GM12878 (cell line): ENCODE results near the gene WFS1. TPM values are rescaled to one million over a fixed set of nuclear protein-coding genes. Genes with fewer than 3 reads are reported as not detected.

ENCODE experiments used
- ATAC-seq: fragments of 200-7000 bp; cut with Tn5 transposase; 3 replicates; pipeline ENCODE4 v1.9.1; 2020; ENCODE audit warnings: mild to moderate bottlenecking, moderate library complexity
- BruUV-seq: library from RNA; stranded (reverse); fragments of 400-500 nt; replicated peaks from 2 replicates; lab custom pipeline; 2021; lab: Mats Ljungman, UMichigan
- CTCF ChIA-PET: fragments of 300-600 bp; sonication (Branson Sonifier 250); formaldehyde crosslinking; extraction: SDS; loops from one replicate; lab custom pipeline; 2021; ENCODE audit warnings: inconsistent platforms; lab: Yijun Ruan, JAX
- POLR2A ChIA-PET: fragments of 350-600 bp; formaldehyde crosslinking; extraction: SDS; loops from one replicate; lab custom pipeline; 2021; ENCODE audit warnings: inconsistent platforms; lab: Charles Lee
- RAD21 ChIA-PET: fragments of 300-600 bp; sonication (Branson Sonifier 250); formaldehyde crosslinking; loops from one replicate; lab custom pipeline; 2023; ENCODE audit warnings: antibody characterized with exemption; ENCODE audit not compliant: unreplicated experiment; lab: Charles Lee
- SMC1A ChIA-PET: fragments of 300-600 bp; sonication (Branson Sonifier 250); formaldehyde crosslinking; loops from one replicate; lab custom pipeline; 2023; ENCODE audit not compliant: unreplicated experiment, uncharacterized antibody; lab: Charles Lee
- DNase-seq: peaks from one replicate; pipeline ENCODE4 v3.0.0-alpha.2; 2011; ENCODE audit warnings: low read depth, low spot score
- FAIRE-seq: peaks from 3 replicates; lab custom pipeline; 2011; peaks lifted over from hg19 to GRCh38; lab: Jason Lieb, UNC
- H2AFZ ChIP-seq: 2 replicates; pipeline ENCODE4 v1.6.0; 2011; ENCODE audit warnings: low read depth, low read length, control low read depth; ENCODE audit not compliant: control insufficient read depth
- H3K27ac ChIP-seq: 2 replicates; pipeline ENCODE4 v1.5.1; 2011; ENCODE audit warnings: control low read depth; ENCODE audit not compliant: control insufficient read depth, insufficient read depth
- H3K27me3 ChIP-seq, 2 experiments: replicated peaks in 1 of 2; 2 replicates each; pipeline versions ENCODE4 v1.6.0 to v1.6.1; 2011; ENCODE audit warnings: low read length in 1 of 2; ENCODE audit not compliant: control insufficient read depth in 2 of 2, insufficient read depth in 2 of 2
- H3K36me3 ChIP-seq, 2 experiments: 2 replicates each; pipeline ENCODE4 v1.5.1; 2011; ENCODE audit warnings: low read length in 1 of 2; ENCODE audit not compliant: control insufficient read depth in 2 of 2, insufficient read depth in 2 of 2
- H3K4me1 ChIP-seq: 2 replicates; pipeline ENCODE4 v1.6.1; 2011; ENCODE audit warnings: mild to moderate bottlenecking, low read length, moderate library complexity, mixed read lengths; ENCODE audit not compliant: control insufficient read depth, insufficient read depth
- H3K4me2 ChIP-seq: 2 replicates; pipeline ENCODE4 v1.6.0; 2011; ENCODE audit warnings: control low read depth; ENCODE audit not compliant: control insufficient read depth, insufficient read depth
- H3K4me3 ChIP-seq: fragments of 200-600 bp; sonication (generic); 2 replicates; pipeline ENCODE4 v1.5.1; 2016
- H3K79me2 ChIP-seq: 2 replicates; pipeline ENCODE4 v1.6.0; 2011; ENCODE audit warnings: low read length; ENCODE audit not compliant: control insufficient read depth, insufficient read depth
- H3K9ac ChIP-seq: 2 replicates; pipeline ENCODE4 v1.8.0; 2011; ENCODE audit warnings: low read length, control low read depth, mixed read lengths; ENCODE audit not compliant: control insufficient read depth, insufficient read depth
- H3K9me3 ChIP-seq: replicated peaks from 3 replicates; pipeline ENCODE4 v1.5.1; 2011; ENCODE audit warnings: mild to moderate bottlenecking, low read length; ENCODE audit not compliant: control insufficient read depth, insufficient read depth
- H4K20me1 ChIP-seq: 2 replicates; pipeline ENCODE4 v1.6.0; 2011; ENCODE audit not compliant: control insufficient read depth, insufficient read depth
- CBX5 ChIP-seq: sonication (generic); IDR thresholded peaks from 2 replicates; pipeline ENCODE4 v1.6.1; 2016; ENCODE audit warnings: low read depth, moderate library complexity, mild to moderate bottlenecking, inconsistent platforms
- GATAD2B ChIP-seq: fragments of 450-650 bp; conservative IDR thresholded peaks from 2 replicates; pipeline ENCODE4 v1.6.1; 2017; ENCODE audit warnings: low read depth, mild to moderate bottlenecking, moderate library complexity
- POLR2AphosphoS5 ChIP-seq: IDR thresholded peaks from 2 replicates; pipeline ENCODE4 v1.6.1; 2011; ENCODE audit warnings: mild to moderate bottlenecking, low read length, inconsistent platforms
- WGBS: methylation state at CpG from one replicate; pipeline ENCODE4 v1.1.6; 2016; ENCODE audit warnings: low lambda C conversion rate; ENCODE audit not compliant: insufficient replicate concordance, insufficient coverage; ENCODE audit errors: missing lambda C conversion rate; 5-methylcytosine and 5-hydroxymethylcytosine counted together
- in situ Hi-C: fragments of 300-500 bp; cut with MboI; formaldehyde crosslinking; loops from 9 replicates; pipeline ENCODE4 v1.14.3; 2018; ENCODE audit warnings: mixed read lengths
- intact Hi-C: fragments of 100-400 bp; cut with micrococcal nuclease; formaldehyde crosslinking; loops from one replicate; pipeline ENCODE4 v1.14.2; 2022; ENCODE audit not compliant: unreplicated experiment
- polyA plus RNA-seq, 11 experiments: library from polyadenylated mRNA; depleted of rRNA in 4 of 11; unstranded in 6 of 11; stranded (reverse) in 5 of 11; fragments of >200 nt; fragmentation: Nextera tagmentation in 4 of 11; fragmentation: Illumina TruSeq in 1 of 11; extraction: Ambion mirVana in 4 of 11; extraction: Trizol in 1 of 11; gene quantifications; 1 replicate in 1 of 11; 2 replicates in 10 of 11; pipeline versions ENCODE4 v1.2.1 to v1.2.3, GENCODE V29; 2011 to 2016; ENCODE audit warnings: inconsistent platforms in 2 of 11, missing spikeins in 2 of 11, low read depth in 1 of 11
- total RNA-seq, 4 experiments: library from RNA; depleted of rRNA in 3 of 4; stranded (reverse); fragments of >200 nt in 3 of 4; fragmentation: Illumina TruSeq in 1 of 4; extraction: Trizol in 1 of 4; gene quantifications; 2 replicates each; pipeline versions ENCODE4 v1.2.1 to v1.2.3, GENCODE V29; 2013 to 2021
- TF ChIP-seq, protein P1 (sequence below): fragments of 450-650 bp; formaldehyde crosslinking; IDR thresholded peaks from 2 replicates; pipeline ENCODE4 v1.4.0; 2020; ENCODE audit warnings: mild to moderate bottlenecking, moderate library complexity

Gene WFS1
- total and polyA plus RNA-seq, 10 of the 15 experiments (the other 5 are each of a cell fraction or from before 2014, with no cell fraction given): 0.31 to 4.7 (median 2.0) TPM

DNA sequence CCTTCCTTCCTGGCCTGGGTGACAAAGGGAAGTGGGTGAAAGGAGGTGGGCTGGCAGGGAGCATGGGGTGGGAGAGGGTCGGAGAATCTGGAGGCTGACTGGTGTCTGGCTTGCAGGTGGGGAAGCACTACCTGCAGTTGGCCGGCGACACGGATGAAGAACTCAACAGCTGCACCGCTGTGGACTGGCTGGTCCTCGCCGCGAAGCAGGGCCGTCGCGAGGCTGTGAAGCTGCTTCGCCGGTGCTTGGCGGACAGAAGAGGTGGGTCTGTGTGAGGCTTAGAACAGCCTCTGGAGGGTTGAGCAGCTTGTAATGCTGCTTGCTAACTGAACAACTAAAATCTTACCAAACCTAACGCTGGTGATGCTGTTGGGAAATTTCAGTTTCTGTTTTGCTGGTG, 19.2 kb downstream of the WFS1 start:
- intact Hi-C loops: no loop called here
- FAIRE-seq: no peak
- Histone ChIP-seq H3K4me3 (no peak overlapping the region), H3K9ac (no peak overlapping the region), H3K9me3 (no peaks in the 10 kb centered on the region), H4K20me1 (no peaks in the 10 kb centered on the region), H3K27me3 (no peaks in the 10 kb centered on the region), H3K4me2 (no peak overlapping the region), H3K27ac (no peak overlapping the region), H2AFZ (no peak overlapping the region), H3K79me2 (no peaks in the 10 kb centered on the region), H3K4me1 (no peaks in the 10 kb centered on the region), H3K36me3 (no peaks in the 10 kb centered on the region)
- no peak for TF ChIP-seq POLR2AphosphoS5
- TF ChIP-seq, protein P1, sequence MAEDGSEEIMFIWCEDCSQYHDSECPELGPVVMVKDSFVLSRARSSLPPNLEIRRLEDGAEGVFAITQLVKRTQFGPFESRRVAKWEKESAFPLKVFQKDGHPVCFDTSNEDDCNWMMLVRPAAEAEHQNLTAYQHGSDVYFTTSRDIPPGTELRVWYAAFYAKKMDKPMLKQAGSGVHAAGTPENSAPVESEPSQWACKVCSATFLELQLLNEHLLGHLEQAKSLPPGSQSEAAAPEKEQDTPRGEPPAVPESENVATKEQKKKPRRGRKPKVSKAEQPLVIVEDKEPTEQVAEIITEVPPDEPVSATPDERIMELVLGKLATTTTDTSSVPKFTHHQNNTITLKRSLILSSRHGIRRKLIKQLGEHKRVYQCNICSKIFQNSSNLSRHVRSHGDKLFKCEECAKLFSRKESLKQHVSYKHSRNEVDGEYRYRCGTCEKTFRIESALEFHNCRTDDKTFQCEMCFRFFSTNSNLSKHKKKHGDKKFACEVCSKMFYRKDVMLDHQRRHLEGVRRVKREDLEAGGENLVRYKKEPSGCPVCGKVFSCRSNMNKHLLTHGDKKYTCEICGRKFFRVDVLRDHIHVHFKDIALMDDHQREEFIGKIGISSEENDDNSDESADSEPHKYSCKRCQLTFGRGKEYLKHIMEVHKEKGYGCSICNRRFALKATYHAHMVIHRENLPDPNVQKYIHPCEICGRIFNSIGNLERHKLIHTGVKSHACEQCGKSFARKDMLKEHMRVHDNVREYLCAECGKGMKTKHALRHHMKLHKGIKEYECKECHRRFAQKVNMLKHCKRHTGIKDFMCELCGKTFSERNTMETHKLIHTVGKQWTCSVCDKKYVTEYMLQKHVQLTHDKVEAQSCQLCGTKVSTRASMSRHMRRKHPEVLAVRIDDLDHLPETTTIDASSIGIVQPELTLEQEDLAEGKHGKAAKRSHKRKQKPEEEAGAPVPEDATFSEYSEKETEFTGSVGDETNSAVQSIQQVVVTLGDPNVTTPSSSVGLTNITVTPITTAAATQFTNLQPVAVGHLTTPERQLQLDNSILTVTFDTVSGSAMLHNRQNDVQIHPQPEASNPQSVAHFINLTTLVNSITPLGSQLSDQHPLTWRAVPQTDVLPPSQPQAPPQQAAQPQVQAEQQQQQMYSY (CRISPR knock-in tag): no peak
- TF ChIP-seq CBX5: no peak
- no peak for TF ChIP-seq GATAD2B
- WGBS: 79% methylated on average over 15 of the region's 15 CpGs
- POLR2A ChIA-PET: no interaction called here
- RAD21 ChIA-PET: interaction anchor here (1.3 kb wide), 1 partner anchor 39 kb away, joined by 4 read pairs; no protein-coding TSS in a partner anchor
- no peak for DNase-seq
- no peak for ATAC-seq
- BruUV-seq: no TSS peak
- in situ Hi-C loops: no loop called here
- CTCF ChIA-PET: no interaction called here
- SMC1A ChIA-PET: no interaction called here
